Psoas muscle (tissue), 8 donors: ENCODE measurements around the gene HEPN1. TPM values are rescaled to one million over a fixed set of nuclear protein-coding genes. Genes with fewer than 3 reads are reported as not detected.

Experiments used
- ATAC-seq, 4 donors: fragments of 200-7000 bp; cut with Tn5 transposase; one replicate each; pipeline ENCODE4 v1.9.1; 2020; ENCODE audit warnings: moderate library complexity in 3 of 4, mild to moderate bottlenecking in 2 of 4
- DNase-seq, 2 donors: peaks; one replicate each; pipeline ENCODE4 v3.0.0-alpha.2; 2020
- H3K27ac ChIP-seq: fragments of 200-600 bp; one replicate; pipeline ENCODE4 v1.8.0; 2022
- H3K27me3 ChIP-seq, 3 donors: fragments of 200-600 bp in 1 of 3; one replicate each; pipeline versions ENCODE4 v1.6.1 to v1.8.0; 2013 to 2022; ENCODE audit warnings: low read length in 2 of 3, mild to moderate bottlenecking in 2 of 3, moderate library complexity in 1 of 3; ENCODE audit not compliant: insufficient read depth in 3 of 3
- H3K36me3 ChIP-seq, 2 donors: fragments of 200-600 bp in 1 of 2; one replicate each; pipeline versions ENCODE4 v1.6.1 to v1.8.0; 2013 to 2022; ENCODE audit warnings: low read depth in 1 of 2, mild to moderate bottlenecking in 1 of 2, moderate library complexity in 1 of 2; ENCODE audit not compliant: insufficient read depth in 1 of 2
- H3K4me1 ChIP-seq: fragments of 200-600 bp; one replicate; pipeline ENCODE4 v1.8.0; 2022
- H3K4me3 ChIP-seq: fragments of 200-600 bp; one replicate; pipeline ENCODE4 v1.8.0; 2022; ENCODE audit warnings: mild to moderate bottlenecking
- H3K9me3 ChIP-seq: fragments of 200-600 bp; one replicate; pipeline ENCODE4 v1.8.0; 2022
- CTCF ChIP-seq: fragments of 200-600 bp; IDR thresholded peaks from one replicate; pipeline ENCODE4 v1.8.0; 2022; ENCODE audit warnings: antibody characterized with exemption
- WGBS, 3 donors: extraction: QIAGEN DNeasy Blood & Tissue Kit; methylation state at CpG; one replicate each; pipeline versions ENCODE4 v1.1.6 to v1.1.7; 2013; 5-methylcytosine and 5-hydroxymethylcytosine counted together
- intact Hi-C, 2 donors: fragments of 100-400 bp; cut with DNase I; formaldehyde crosslinking; loops; one replicate each; pipeline versions ENCODE4 v1.11.0 to v1.14.2; 2022
- polyA plus RNA-seq, 3 donors: library from polyadenylated mRNA; stranded (reverse); fragments of 200-250 nt; gene quantifications; one replicate each; pipeline ENCODE4 v1.2.3, GENCODE V29; 2013
- total RNA-seq, 4 donors: library from RNA; stranded (reverse); fragmentation: NEBNext Ultra II Directional in 2 of 4; extraction: Animal tissue kit (Norgen Biotek cat#: 25700) in 2 of 4; gene quantifications; one replicate each; pipeline versions ENCODE4 v1.2.1 to v1.2.4, GENCODE V29; 2021 to 2023
- donor health status: healthy with polysubstance abuse.
- donor health status: DM: no; HTN: no; CAD: no; lungs with moderate emphysema.
- donor health status: Bipolar disorder and iron deficiency.
- donor health status: healthy.
- donor health status: DM: yes; HTN: yes; CAD: no.
- donor health status: DM: no; HTN: no; CAD: no.
- donor health status: DM: no; HTN: no; CAD: no.
- donor health status: DM: yes; HTN: yes; CAD: no.

Gene HEPN1
- total and polyA plus RNA-seq, 7 donors, result 0.01 to 0.04 TPM; not detected in 5

GRCh38 chr11:124882339-124883071, 36.5 kb upstream of the HEPN1 start:
- DNase-seq (no peak), ATAC-seq (peak in 2 of 4 donors; percentile 31 to 32)
- Histone ChIP-seq H3K27ac (no peak overlapping the region), H3K36me3 (no peaks in the 10 kb centered on the region), H3K27me3 (peaks cover 0 to 2% (median 0%) of the 10 kb centered on the region in 3 donors), H3K4me1 (no peaks in the 10 kb centered on the region), H3K4me3 (no peak overlapping the region), H3K9me3 (no peaks in the 10 kb centered on the region)
- no peak for TF ChIP-seq CTCF
- 51 to 56% (median 56%) methylated on average over 10 to 11 of the region's 11 CpGs for WGBS, 3 donors
- intact Hi-C loops, result no loop called here

- Histone ChIP-seq H3K27me3 (peaks cover 0 to 6% (median 0%) of the 10 kb centered on the region in 3 donors), H3K4me1 (no peaks in the 10 kb centered on the region), H3K4me3 (no peak overlapping the region), H3K27ac (no peak overlapping the region), H3K9me3 (no peaks in the 10 kb centered on the region), H3K36me3 (no peaks in the 10 kb centered on the region)
- WGBS, 3 donors, result 76 to 100% (median 84%) methylated on average over 1 of the region's 1 CpG
- ATAC-seq (no peak), DNase-seq (no peak)
- no peak for TF ChIP-seq CTCF
- intact Hi-C loops, result no loop called here
Measured at GRCh38 chr11:124884340-124884739, 34.7 kb upstream of the HEPN1 start.

GRCh38 chr11:124884869-124885479, 34.1 kb upstream of the HEPN1 start:
- H3K36me3 ChIP-seq, result no peaks in the 10 kb centered on the region
- ATAC-seq (no peak), DNase-seq (no peak)
- no peaks in the 10 kb centered on the region for H3K9me3 ChIP-seq
- peaks cover 0 to 6% (median 0%) of the 10 kb centered on the region in 3 donors for H3K27me3 ChIP-seq
- intact Hi-C loops, result no loop called here
- no peak overlapping the region for H3K4me3 ChIP-seq
- no peak overlapping the region for H3K27ac ChIP-seq
- WGBS, 3 donors, result 69 to 74% (median 74%) methylated on average over 5 of the region's 5 CpGs
- peaks cover 3% of the 10 kb centered on the region for H3K4me1 ChIP-seq
- no peak for TF ChIP-seq CTCF

- Histone ChIP-seq H3K9me3 (no peaks in the 10 kb centered on the region), H3K4me3 (no peak overlapping the region), H3K4me1 (peaks cover 5% of the 10 kb centered on the region), H3K36me3 (no peaks in the 10 kb centered on the region), H3K27ac (no peak overlapping the region), H3K27me3 (peaks cover 0 to 6% (median 0%) of the 10 kb centered on the region in 3 donors)
- intact Hi-C loops, result no loop called here
- no peak for ATAC-seq
- peak in 1 of 2 donors; percentile 39 for DNase-seq
- no peak for TF ChIP-seq CTCF
- 87 to 93% (median 89%) methylated on average over 11 of the region's 11 CpGs for WGBS, 3 donors
Measured at GRCh38 chr11:124886476-124886875, 32.6 kb upstream of the HEPN1 start.
